C4-2B (cell line): Measurements from ENCODE around the gene NR6A1.

Source experiments
- H3K27ac ChIP-seq: fragments of 450-650 bp; 2 replicates; pipeline ENCODE4 v1.5.1; 2017
- ZFX ChIP-seq: fragments of 450-650 bp; IDR thresholded peaks from 2 replicates; pipeline ENCODE4 v1.6.1; 2017
- TF ChIP-seq, protein P1 (sequence below): fragments of 450-650 bp; conservative IDR thresholded peaks from 2 replicates; pipeline ENCODE4 v1.5.1; 2017; ENCODE audit warnings: mild to moderate bottlenecking

The NR6A1 gene

DNA sequence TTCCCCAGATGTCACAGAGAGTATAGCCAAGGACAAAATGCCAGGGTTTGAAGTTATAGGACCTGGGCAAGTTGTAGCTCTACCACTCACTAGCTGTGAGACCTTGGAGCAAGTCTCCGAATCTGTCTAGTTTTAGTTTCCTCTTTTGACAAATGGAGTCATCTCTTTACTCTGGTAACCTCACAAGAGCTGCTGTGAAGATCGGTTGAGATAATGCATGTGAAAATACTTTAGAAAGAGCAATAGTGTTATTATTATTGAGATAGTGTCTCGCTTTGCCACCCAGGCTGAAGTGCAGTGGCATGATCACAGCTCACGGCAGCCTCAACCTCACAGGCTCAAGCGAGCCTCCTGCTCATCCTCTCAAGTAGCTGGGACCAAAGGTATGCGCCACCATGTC, 146.0 kb downstream of the NR6A1 start:
- H3K27ac ChIP-seq, result no peak overlapping the region
- no peak for TF ChIP-seq ZFX
- TF ChIP-seq, protein P1, sequence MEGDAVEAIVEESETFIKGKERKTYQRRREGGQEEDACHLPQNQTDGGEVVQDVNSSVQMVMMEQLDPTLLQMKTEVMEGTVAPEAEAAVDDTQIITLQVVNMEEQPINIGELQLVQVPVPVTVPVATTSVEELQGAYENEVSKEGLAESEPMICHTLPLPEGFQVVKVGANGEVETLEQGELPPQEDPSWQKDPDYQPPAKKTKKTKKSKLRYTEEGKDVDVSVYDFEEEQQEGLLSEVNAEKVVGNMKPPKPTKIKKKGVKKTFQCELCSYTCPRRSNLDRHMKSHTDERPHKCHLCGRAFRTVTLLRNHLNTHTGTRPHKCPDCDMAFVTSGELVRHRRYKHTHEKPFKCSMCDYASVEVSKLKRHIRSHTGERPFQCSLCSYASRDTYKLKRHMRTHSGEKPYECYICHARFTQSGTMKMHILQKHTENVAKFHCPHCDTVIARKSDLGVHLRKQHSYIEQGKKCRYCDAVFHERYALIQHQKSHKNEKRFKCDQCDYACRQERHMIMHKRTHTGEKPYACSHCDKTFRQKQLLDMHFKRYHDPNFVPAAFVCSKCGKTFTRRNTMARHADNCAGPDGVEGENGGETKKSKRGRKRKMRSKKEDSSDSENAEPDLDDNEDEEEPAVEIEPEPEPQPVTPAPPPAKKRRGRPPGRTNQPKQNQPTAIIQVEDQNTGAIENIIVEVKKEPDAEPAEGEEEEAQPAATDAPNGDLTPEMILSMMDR, result no peak

DNA sequence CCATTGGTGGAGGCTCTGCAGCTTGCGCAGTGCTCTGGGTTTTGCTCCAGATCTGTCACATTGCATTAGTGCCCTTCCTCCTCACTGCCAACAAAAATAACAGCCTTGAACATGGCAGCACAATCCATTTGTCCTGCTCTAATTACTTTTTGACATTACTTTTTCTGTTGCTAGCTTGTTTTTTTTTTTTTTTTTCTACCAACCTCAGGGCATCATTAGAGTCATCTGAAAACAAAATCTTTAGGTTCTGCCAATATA, 146.4 kb downstream of the NR6A1 start:
- no peak overlapping the region for H3K27ac ChIP-seq
- TF ChIP-seq ZFX, result no peak

DNA sequence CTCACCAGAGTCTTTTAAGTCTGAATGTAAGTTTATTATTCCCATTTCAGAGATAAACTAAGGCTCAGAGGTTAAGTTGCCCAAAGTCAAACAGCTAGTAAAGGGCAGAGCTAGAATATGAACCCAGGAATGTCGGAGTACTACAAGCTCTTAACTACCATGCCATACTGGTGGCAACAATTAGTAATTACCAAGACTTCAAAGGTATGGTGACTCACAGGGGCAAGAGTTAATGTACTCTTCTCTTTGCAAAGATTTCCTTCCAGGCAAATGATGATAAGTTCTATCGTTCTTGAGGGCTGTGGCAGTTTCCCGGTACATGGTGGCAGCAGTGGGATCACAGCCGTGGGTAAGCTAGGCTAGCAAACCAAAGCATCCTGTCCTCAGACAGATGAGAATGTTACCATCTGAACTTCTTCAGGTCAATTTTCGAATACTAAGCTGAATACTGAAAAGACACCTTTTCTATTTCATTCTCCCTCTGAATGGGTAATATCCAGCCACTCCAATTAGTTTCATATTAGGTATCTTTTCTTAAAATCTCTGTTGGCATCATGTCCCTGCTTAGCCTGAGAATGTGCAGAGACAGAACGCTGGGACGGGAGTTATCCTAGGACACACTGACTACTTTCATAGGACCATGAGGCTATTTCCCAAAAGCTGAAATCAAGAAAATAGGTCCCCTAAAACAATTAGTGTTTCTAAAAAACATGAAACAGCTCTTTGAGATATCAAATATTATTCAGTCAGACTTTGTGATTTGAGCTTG, 147.0 kb downstream of the NR6A1 start:
- H3K27ac ChIP-seq, result no peak overlapping the region
- TF ChIP-seq ZFX, result no peak
- TF ChIP-seq, protein P1, result no peak

DNA sequence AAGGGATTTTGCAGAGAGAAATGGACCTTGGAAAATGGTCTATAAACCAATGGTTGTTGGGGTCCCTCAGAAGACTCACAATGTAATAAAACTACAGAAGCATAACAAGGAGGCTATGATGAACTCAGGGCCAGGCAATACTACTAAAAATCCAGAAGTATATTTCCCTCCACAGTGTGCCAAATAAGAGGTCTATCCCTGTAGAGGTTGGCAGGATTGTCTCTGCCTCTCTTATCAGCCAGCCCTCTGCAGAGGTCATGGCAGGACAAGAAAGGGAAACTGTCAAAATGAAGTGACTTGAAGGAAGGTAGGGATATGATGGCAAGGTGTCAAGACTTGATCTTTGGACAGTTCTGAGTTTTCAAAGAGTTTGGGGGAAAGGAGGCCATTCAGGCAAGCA, 148.2 kb downstream of the NR6A1 start:
- H3K27ac ChIP-seq, result no peak overlapping the region
- TF ChIP-seq, protein P1, result no peak

DNA sequence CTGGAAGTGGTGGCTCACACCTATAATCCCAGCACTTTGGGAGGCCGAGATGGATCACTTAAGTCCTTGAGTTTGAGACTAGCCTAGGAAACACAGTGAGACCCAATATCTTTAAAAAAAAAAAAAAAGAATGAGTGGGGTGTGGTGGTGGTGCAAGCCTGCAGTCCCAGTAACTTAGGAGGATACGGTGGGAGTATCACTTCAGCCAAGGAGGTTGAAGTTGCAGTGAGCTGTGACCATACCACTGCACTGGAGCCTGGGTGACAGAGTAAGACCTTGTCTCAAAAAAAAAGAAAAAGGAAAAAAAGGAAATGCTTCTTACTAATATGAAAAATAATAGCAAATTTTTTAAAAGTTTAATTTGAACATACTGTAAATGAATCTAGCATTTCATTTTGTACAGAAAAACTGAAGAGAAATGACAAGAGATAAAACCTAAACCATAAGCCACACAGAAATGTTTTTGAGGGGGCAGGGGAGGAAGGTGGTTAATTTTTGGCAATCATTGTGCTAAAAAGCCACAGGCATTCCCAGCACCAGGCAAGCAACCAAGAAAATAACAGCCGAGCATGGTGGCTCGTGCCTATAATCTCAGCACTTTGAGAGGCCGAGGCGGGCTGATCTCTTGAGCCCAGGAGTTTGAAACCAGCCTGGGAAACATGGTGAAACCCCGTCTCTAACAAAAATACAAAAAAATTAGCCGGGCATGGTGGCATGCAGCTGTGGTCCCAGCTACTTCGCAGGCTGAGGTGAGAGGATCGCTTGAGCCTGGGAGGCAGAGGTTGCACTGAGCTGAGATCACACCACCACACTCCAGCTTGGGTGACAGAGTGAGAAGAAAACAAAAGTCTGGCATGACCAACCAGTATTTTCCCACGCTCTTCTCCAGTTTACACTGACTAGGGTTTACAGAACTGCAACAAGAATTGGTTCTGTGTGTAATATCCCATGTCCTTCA, 149.5 kb downstream of the NR6A1 start:
- no peak overlapping the region for H3K27ac ChIP-seq
- TF ChIP-seq ZFX, result no peak
- TF ChIP-seq, protein P1, result no peak

DNA sequence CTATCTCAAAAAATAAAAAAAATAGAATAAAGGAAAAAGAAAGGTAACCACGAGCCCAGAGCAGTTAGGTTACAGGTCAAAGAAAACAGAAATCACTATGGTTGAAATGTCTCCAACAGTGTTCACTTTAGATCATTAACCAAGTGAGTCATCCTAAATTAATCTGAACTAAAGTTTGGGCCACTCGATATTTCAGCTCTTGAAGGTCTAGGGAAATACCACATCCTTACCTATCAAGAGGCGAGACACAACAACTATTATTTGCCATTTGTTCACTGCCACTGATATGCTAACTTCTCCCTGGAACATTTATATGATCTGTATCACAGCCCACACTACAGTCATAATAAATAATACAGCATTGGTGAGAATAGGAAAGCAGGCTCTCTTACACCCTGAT, 152.6 kb downstream of the NR6A1 start:
- H3K27ac ChIP-seq, result no peak overlapping the region
- TF ChIP-seq, protein P1, result no peak

DNA sequence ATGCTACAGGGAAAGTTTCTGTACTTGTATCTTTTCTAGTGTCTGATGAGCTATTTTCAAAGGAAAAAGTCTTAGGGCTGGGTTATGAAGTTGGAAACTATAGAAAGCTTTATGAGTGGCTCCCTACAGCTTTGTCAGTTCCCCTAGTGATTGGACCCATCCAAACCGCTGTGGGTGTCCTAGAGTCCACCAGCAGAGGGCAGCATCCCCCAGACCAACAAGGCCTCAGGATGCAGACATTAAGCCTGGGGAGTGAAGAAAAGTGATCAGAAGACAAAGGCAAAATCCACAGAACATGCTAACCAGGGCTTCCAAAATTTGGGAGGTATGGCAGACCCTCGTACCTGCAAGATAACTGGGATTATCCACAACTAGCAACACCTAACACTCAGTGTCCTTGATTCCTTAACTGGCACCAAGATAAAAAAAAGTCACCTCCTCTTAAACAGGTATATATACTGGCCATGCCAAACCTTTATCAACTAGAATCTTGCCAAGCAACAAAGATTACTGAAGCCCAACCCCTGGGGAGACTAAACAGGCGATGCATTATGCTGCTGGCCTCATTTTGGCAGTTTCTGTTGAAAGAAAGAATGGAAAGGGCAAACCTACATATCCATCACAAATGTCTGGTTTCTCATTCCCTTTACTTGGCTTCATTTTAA, 153.5 kb downstream of the NR6A1 start:
- H3K27ac ChIP-seq, result no peak overlapping the region

More for the DNA sequence above, 153.5 kb downstream of the NR6A1 start:
- no peak for TF ChIP-seq ZFX
- TF ChIP-seq, protein P1, result peak; percentile 97
